K562 (cell line): ENCODE data around the gene AGFG2. TPM values are rescaled to one million over a fixed set of nuclear protein-coding genes. Genes with fewer than 3 reads are reported as not detected.

Experiments used
- BCOR ChIP-seq: fragments of 450-650 bp; IDR thresholded peaks from 2 replicates; pipeline ENCODE4 v1.6.1; 2016
- CC2D1A ChIP-seq: fragments of 450-650 bp; IDR thresholded peaks from 2 replicates; pipeline ENCODE4 v1.6.1; 2017; ENCODE audit warnings: mild to moderate bottlenecking
- CHCHD3 ChIP-seq: fragments of 250-450 bp; sonication (Bioruptor Pico); IDR thresholded peaks from 2 replicates; pipeline ENCODE4 v2.1.2; 2022; ENCODE audit warnings: mild to moderate bottlenecking
- CREM ChIP-seq: IDR thresholded peaks from 2 replicates; pipeline ENCODE4 v1.6.1; 2014; ENCODE audit warnings: antibody characterized with exemption, low read depth
- MAFG ChIP-seq: fragments of 450-650 bp; conservative IDR thresholded peaks from 2 replicates; pipeline ENCODE4 v1.6.1; 2016; ENCODE audit warnings: missing genetic modification characterization, missing compliant biosample characterization
- MECOM ChIP-seq: fragments of 250-450 bp; sonication (Bioruptor Pico); IDR thresholded peaks from 2 replicates; pipeline ENCODE4 v1.8.0; 2022; ENCODE audit warnings: inconsistent platforms
- POU5F1 ChIP-seq: fragments of 150-350 bp; IDR thresholded peaks from 2 replicates; pipeline ENCODE4 v1.6.1; 2014; ENCODE audit warnings: borderline replicate concordance, low read length, low read depth, mild to moderate bottlenecking; ENCODE audit not compliant: partially characterized antibody
- SAFB2 ChIP-seq: fragments of 200-400 bp; formaldehyde crosslinking; IDR thresholded peaks from 2 replicates; pipeline ENCODE4 v1.6.1; 2018; ENCODE audit warnings: borderline replicate concordance, low read length, low read depth, moderate library complexity; ENCODE audit not compliant: severe bottlenecking
- polyA plus RNA-seq, 8 experiments: library from polyadenylated mRNA; depleted of rRNA in 4 of 8; stranded (reverse) in 5 of 8; unstranded in 3 of 8; fragments of >200 nt; fragmentation: Nextera tagmentation in 2 of 8; fragmentation: Illumina TruSeq in 1 of 8; extraction: Ambion mirVana in 2 of 8; extraction: Trizol in 1 of 8; gene quantifications; 2 replicates each; pipeline versions ENCODE4 v1.2.1 to v1.2.3, GENCODE V29; 2011 to 2014; ENCODE audit warnings: inconsistent platforms in 1 of 8, missing spikeins in 1 of 8
- total RNA-seq, 7 experiments: library from RNA; depleted of rRNA in 6 of 7; stranded (reverse); fragments of >200 nt in 6 of 7; fragmentation: Illumina TruSeq in 2 of 7; extraction: Trizol in 2 of 7; gene quantifications; 2 replicates each; pipeline versions ENCODE4 v1.2.1 to v1.2.3, GENCODE V29; 2011 to 2021; ENCODE audit warnings: low replicate concordance in 1 of 7
- TF ChIP-seq, protein P1 (sequence below), 2 experiments: fragments of 450-650 bp in 1 of 2; sonication (generic) in 1 of 2; formaldehyde crosslinking in 1 of 2; IDR thresholded peaks; 2 replicates each; pipeline versions ENCODE4 v1.7.1 to v1.9.0; 2016 to 2022; ENCODE audit warnings: inconsistent platforms in 1 of 2, mild to moderate bottlenecking in 1 of 2, missing genetic modification reagents in 1 of 2
- TF ChIP-seq, protein P2 (sequence below): fragments of 250-450 bp; sonication (Bioruptor Pico); IDR thresholded peaks from 2 replicates; pipeline ENCODE4 v1.4.0; 2020; ENCODE audit warnings: mild to moderate bottlenecking, moderate library complexity
- TF ChIP-seq, protein P3 (sequence below): sonication (generic); formaldehyde crosslinking; IDR thresholded peaks from 2 replicates; pipeline ENCODE4 v1.8.1; 2023; ENCODE audit warnings: mild to moderate bottlenecking, missing genetic modification reagents, moderate library complexity
- TF ChIP-seq, protein P4 (sequence below), 2 experiments: fragments of 450-650 bp; IDR thresholded peaks; 2 replicates each; pipeline ENCODE4 v1.6.1; 2016

The AGFG2 gene
- total and polyA plus RNA-seq, 9 of the 15 experiments (the other 6 are each of a cell fraction or from before 2014, with no cell fraction given), result 0.31 to 23.1 (median 6.5) TPM

DNA sequence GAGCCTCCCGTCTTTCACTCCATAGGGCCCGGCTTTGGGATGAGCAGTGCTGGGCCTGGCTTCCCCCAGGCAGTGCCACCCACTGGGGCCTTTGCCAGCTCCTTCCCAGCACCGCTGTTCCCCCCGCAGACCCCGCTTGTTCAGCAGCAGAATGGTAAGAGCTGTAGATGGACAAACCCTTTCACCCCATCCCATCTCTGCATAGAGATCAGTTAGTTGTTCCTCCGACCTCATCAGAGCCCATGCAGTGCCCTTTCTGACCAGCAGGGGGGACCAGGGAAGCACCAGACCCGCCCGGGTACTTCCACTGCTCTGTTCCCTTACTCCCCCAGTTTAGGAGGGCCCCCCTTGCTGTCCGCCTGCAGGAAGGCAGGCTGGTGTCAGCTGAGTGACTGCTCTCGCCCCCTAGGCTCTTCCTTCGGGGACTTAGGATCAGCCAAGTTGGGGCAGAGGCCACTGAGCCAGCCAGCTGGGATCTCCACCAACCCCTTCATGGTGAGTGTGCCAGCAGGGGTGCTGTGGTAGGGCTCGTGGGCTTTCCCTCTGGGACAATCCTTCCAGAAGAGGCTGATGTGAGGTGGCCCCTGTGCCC is 24.9 kb downstream of the AGFG2 start (continued):
- TF ChIP-seq, protein P1, sequence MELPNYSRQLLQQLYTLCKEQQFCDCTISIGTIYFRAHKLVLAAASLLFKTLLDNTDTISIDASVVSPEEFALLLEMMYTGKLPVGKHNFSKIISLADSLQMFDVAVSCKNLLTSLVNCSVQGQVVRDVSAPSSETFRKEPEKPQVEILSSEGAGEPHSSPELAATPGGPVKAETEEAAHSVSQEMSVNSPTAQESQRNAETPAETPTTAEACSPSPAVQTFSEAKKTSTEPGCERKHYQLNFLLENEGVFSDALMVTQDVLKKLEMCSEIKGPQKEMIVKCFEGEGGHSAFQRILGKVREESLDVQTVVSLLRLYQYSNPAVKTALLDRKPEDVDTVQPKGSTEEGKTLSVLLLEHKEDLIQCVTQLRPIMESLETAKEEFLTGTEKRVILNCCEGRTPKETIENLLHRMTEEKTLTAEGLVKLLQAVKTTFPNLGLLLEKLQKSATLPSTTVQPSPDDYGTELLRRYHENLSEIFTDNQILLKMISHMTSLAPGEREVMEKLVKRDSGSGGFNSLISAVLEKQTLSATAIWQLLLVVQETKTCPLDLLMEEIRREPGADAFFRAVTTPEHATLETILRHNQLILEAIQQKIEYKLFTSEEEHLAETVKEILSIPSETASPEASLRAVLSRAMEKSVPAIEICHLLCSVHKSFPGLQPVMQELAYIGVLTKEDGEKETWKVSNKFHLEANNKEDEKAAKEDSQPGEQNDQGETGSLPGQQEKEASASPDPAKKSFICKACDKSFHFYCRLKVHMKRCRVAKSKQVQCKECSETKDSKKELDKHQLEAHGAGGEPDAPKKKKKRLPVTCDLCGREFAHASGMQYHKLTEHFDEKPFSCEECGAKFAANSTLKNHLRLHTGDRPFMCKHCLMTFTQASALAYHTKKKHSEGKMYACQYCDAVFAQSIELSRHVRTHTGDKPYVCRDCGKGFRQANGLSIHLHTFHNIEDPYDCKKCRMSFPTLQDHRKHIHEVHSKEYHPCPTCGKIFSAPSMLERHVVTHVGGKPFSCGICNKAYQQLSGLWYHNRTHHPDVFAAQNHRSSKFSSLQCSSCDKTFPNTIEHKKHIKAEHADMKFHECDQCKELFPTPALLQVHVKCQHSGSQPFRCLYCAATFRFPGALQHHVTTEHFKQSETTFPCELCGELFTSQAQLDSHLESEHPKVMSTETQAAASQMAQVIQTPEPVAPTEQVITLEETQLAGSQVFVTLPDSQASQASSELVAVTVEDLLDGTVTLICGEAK (IDR thresholded peaks at IDR 0.05), result no peak
- TF ChIP-seq, protein P1 (CRISPR knock-in tag; IDR thresholded peaks at IDR 0.05), result no peak
- TF ChIP-seq, protein P2, sequence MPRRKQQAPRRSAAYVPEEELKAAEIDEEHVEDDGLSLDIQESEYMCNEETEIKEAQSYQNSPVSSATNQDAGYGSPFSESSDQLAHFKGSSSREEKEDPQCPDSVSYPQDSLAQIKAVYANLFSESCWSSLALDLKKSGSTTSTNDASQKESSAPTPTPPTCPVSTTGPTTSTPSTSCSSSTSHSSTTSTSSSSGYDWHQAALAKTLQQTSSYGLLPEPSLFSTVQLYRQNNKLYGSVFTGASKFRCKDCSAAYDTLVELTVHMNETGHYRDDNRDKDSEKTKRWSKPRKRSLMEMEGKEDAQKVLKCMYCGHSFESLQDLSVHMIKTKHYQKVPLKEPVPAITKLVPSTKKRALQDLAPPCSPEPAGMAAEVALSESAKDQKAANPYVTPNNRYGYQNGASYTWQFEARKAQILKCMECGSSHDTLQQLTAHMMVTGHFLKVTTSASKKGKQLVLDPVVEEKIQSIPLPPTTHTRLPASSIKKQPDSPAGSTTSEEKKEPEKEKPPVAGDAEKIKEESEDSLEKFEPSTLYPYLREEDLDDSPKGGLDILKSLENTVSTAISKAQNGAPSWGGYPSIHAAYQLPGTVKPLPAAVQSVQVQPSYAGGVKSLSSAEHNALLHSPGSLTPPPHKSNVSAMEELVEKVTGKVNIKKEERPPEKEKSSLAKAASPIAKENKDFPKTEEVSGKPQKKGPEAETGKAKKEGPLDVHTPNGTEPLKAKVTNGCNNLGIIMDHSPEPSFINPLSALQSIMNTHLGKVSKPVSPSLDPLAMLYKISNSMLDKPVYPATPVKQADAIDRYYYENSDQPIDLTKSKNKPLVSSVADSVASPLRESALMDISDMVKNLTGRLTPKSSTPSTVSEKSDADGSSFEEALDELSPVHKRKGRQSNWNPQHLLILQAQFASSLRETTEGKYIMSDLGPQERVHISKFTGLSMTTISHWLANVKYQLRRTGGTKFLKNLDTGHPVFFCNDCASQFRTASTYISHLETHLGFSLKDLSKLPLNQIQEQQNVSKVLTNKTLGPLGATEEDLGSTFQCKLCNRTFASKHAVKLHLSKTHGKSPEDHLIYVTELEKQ (CRISPR knock-in tag), result no peak
- TF ChIP-seq, protein P3, sequence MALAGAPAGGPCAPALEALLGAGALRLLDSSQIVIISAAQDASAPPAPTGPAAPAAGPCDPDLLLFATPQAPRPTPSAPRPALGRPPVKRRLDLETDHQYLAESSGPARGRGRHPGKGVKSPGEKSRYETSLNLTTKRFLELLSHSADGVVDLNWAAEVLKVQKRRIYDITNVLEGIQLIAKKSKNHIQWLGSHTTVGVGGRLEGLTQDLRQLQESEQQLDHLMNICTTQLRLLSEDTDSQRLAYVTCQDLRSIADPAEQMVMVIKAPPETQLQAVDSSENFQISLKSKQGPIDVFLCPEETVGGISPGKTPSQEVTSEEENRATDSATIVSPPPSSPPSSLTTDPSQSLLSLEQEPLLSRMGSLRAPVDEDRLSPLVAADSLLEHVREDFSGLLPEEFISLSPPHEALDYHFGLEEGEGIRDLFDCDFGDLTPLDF (CRISPR knock-in tag), result 0 out of 2 replicates have a peak, but pooled peaks have one; percentile 15
- TF ChIP-seq POU5F1 (no peak), SAFB2 (no peak), CHCHD3 (CRISPR knock-in tag) (no peak), BCOR (no peak), MECOM (CRISPR knock-in tag) (no peak), MAFG (tag) (no peak), CREM (peak; percentile 34; the same call in 1 of the 2 replicates), CC2D1A (peak; percentile 64)
- TF ChIP-seq, protein P4, sequence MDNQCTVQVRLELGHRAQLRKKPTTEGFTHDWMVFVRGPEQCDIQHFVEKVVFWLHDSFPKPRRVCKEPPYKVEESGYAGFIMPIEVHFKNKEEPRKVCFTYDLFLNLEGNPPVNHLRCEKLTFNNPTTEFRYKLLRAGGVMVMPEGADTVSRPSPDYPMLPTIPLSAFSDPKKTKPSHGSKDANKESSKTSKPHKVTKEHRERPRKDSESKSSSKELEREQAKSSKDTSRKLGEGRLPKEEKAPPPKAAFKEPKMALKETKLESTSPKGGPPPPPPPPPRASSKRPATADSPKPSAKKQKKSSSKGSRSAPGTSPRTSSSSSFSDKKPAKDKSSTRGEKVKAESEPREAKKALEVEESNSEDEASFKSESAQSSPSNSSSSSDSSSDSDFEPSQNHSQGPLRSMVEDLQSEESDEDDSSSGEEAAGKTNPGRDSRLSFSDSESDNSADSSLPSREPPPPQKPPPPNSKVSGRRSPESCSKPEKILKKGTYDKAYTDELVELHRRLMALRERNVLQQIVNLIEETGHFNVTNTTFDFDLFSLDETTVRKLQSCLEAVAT (IDR thresholded peaks at IDR 0.05), result no peak
